Cardiac muscle cell (in vitro differentiated cells and primary cell): ENCODE results near the gene OSBPL3. TPM values are rescaled to one million over a fixed set of nuclear protein-coding genes. Genes with fewer than 3 reads are reported as not detected.

ENCODE experiments used
- DNase-seq, 2 donors: peaks; one replicate each; pipeline versions ENCODE4 v3.0.0 to v3.0.0-alpha.2; 2010 to 2017; ENCODE audit warnings: low read depth in 1 of 2, low spot score in 1 of 2
- H3K27ac ChIP-seq: fragments of 200-600 bp; sonication (generic); 2 replicates; pipeline ENCODE4 v1.5.1; 2016
- H3K27me3 ChIP-seq: fragments of 200-600 bp; sonication (generic); 2 replicates; pipeline ENCODE4 v1.6.0; 2016; ENCODE audit warnings: control low read depth
- H3K36me3 ChIP-seq: fragments of 200-600 bp; sonication (generic); 2 replicates; pipeline ENCODE4 v1.5.1; 2016; ENCODE audit warnings: control low read depth
- H3K4me1 ChIP-seq: fragments of 200-600 bp; sonication (generic); 2 replicates; pipeline ENCODE4 v1.8.1; 2017; ENCODE audit warnings: low read depth, mild to moderate bottlenecking, mixed run types
- H3K4me3 ChIP-seq: fragments of 200-600 bp; sonication (generic); 2 replicates; pipeline ENCODE4 v1.5.1; 2016; ENCODE audit warnings: mild to moderate bottlenecking
- H3K9me3 ChIP-seq: fragments of 200-600 bp; sonication (generic); 2 replicates; pipeline ENCODE4 v1.5.1; 2017; ENCODE audit warnings: low read depth, mild to moderate bottlenecking, control low read depth
- polyA plus RNA-seq: library from polyadenylated mRNA; unstranded; fragments of >200 nt; fragmentation: Nextera tagmentation; extraction: Ambion mirVana; gene quantifications from 2 replicates; pipeline ENCODE4 v1.2.1, GENCODE V29; 2016
- total RNA-seq: library from RNA; depleted of rRNA; stranded (reverse); fragments of >200 nt; gene quantifications from 2 replicates; pipeline ENCODE4 v1.2.3, GENCODE V29; 2016
- TF ChIP-seq, protein P1 (sequence below): IDR thresholded peaks from 2 replicates; pipeline ENCODE4 v1.5.1; 2012; ENCODE audit warnings: low read depth, mild to moderate bottlenecking, low read length

OSBPL3 gene
- total and polyA plus RNA-seq, 2 experiments from 2014 or later = 7.5 to 8.2 TPM

- DNase-seq = no peak
- H3K4me3 ChIP-seq = no peak overlapping the region
- H3K4me1 ChIP-seq = peaks cover 40% of the 10 kb centered on the region
- H3K36me3 ChIP-seq = no peaks in the 10 kb centered on the region
- peak overlapping the region; percentile 72 for H3K27ac ChIP-seq
- H3K27me3 ChIP-seq = no peaks in the 10 kb centered on the region
- TF ChIP-seq, protein P1, sequence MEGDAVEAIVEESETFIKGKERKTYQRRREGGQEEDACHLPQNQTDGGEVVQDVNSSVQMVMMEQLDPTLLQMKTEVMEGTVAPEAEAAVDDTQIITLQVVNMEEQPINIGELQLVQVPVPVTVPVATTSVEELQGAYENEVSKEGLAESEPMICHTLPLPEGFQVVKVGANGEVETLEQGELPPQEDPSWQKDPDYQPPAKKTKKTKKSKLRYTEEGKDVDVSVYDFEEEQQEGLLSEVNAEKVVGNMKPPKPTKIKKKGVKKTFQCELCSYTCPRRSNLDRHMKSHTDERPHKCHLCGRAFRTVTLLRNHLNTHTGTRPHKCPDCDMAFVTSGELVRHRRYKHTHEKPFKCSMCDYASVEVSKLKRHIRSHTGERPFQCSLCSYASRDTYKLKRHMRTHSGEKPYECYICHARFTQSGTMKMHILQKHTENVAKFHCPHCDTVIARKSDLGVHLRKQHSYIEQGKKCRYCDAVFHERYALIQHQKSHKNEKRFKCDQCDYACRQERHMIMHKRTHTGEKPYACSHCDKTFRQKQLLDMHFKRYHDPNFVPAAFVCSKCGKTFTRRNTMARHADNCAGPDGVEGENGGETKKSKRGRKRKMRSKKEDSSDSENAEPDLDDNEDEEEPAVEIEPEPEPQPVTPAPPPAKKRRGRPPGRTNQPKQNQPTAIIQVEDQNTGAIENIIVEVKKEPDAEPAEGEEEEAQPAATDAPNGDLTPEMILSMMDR = no peak
- no peaks in the 10 kb centered on the region for H3K9me3 ChIP-seq
These were observed 55.6 kb downstream of the OSBPL3 start for GRCh38 chr7:24924375-24924774.

DNA sequence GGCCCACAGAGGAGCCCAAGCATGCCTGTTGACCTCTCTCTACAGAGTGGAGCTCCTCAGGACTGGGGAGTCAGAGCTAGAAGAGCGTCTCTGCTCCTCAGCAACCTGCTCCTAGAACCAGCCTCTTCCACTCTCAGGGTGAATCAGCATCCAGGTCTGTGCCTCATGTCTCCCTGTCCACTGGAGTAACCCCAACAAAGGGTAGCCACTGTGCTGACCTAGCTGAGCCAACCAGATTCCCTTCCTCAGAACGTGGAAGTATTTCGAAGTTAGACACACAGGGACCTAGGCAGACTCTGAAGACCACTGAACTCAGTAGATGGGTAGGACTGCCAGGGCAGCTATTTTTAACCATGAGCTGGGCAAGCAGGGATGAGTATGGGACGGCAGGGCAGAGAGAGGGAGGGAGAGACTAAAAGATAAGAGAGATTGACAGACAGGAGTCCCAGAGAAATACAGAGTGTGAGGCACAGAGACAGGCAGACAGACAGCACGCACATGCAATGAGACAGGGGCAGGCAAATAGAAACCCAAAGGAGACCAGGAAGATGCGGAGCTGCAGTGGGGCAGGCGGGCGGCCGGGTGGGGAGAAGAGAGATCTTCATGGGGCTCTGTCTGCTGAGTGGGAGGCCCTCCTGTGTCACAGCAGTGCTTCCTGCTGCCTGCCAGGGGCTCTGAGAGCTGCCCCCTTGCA is 56.7 kb downstream of the OSBPL3 start:
- no peak overlapping the region for H3K4me3 ChIP-seq

DNA sequence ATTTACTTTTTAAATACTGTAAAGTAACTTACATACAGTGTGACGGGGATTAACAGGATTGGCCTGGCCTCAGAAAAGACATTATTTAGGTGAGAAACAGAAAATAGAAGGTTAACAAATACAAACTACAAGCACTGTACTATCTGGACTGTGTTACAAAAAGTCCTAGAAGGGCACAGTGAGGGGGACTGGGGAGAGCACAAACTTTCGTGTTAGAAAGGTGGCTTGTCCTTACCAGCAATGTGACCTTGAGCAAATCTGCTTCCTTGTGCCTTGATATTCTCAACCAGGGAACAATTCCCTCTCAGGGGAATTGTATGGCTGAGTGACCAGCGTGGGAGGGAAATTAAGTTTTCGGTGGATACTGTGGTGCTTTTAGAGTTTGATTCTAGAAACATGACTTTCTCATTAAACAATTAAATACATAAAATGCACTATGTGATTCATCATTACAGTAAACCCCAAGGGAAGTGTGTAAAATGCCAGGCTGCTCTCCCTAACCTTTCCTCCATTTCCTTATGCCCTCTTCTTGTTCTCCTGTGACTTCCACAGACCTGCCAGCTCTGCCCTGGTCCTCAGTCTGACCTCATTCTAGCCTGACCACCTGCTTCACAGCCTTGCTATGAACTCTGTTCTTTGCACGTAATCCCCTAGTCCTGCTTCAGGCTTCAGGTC is 57.7 kb downstream of the OSBPL3 start:
- no peak for DNase-seq
- Histone ChIP-seq H3K27ac (peak overlapping the region; percentile 59), H3K27me3 (no peaks in the 10 kb centered on the region), H3K9me3 (no peaks in the 10 kb centered on the region), H3K4me1 (peaks cover 40% of the 10 kb centered on the region), H3K4me3 (no peak overlapping the region), H3K36me3 (no peaks in the 10 kb centered on the region)
- TF ChIP-seq, protein P1 = no peak

More for the DNA sequence above, 56.7 kb downstream of the OSBPL3 start:
- no peak for DNase-seq
- peaks cover 40% of the 10 kb centered on the region for H3K4me1 ChIP-seq
- no peaks in the 10 kb centered on the region for H3K36me3 ChIP-seq
- TF ChIP-seq, protein P1 = no peak
- H3K9me3 ChIP-seq = no peaks in the 10 kb centered on the region
- H3K27me3 ChIP-seq = no peaks in the 10 kb centered on the region
- peak overlapping the region; percentile 43 for H3K27ac ChIP-seq

- no peak for DNase-seq
- peak overlapping the region; percentile 59 for H3K27ac ChIP-seq
- no peaks in the 10 kb centered on the region for H3K27me3 ChIP-seq
- no peak overlapping the region for H3K4me3 ChIP-seq
- no peaks in the 10 kb centered on the region for H3K9me3 ChIP-seq
- TF ChIP-seq, protein P1 = no peak
- H3K4me1 ChIP-seq = peaks cover 40% of the 10 kb centered on the region
- H3K36me3 ChIP-seq = no peaks in the 10 kb centered on the region
These were observed 58.7 kb downstream of the OSBPL3 start for GRCh38 chr7:24921362-24921679.

- H3K36me3 ChIP-seq = no peaks in the 10 kb centered on the region
- H3K4me3 ChIP-seq = no peak overlapping the region
- no peaks in the 10 kb centered on the region for H3K27me3 ChIP-seq
- no peak for DNase-seq
- TF ChIP-seq, protein P1 = no peak
- H3K4me1 ChIP-seq = peaks cover 40% of the 10 kb centered on the region
- no peaks in the 10 kb centered on the region for H3K9me3 ChIP-seq
- no peak overlapping the region for H3K27ac ChIP-seq
These were observed 59.3 kb downstream of the OSBPL3 start for GRCh38 chr7:24920451-24921361.
